GM21360 (cell line): ENCODE measurements around the gene SH3RF1.

Experiments used
- ATAC-seq: cut with Tn5 transposase; IDR thresholded peaks from one replicate; pipeline ENCODE4 v1.9.1; 2021; ENCODE audit warnings: mild to moderate bottlenecking, moderate library complexity; ENCODE audit not compliant: unreplicated experiment

The SH3RF1 gene

DNA sequence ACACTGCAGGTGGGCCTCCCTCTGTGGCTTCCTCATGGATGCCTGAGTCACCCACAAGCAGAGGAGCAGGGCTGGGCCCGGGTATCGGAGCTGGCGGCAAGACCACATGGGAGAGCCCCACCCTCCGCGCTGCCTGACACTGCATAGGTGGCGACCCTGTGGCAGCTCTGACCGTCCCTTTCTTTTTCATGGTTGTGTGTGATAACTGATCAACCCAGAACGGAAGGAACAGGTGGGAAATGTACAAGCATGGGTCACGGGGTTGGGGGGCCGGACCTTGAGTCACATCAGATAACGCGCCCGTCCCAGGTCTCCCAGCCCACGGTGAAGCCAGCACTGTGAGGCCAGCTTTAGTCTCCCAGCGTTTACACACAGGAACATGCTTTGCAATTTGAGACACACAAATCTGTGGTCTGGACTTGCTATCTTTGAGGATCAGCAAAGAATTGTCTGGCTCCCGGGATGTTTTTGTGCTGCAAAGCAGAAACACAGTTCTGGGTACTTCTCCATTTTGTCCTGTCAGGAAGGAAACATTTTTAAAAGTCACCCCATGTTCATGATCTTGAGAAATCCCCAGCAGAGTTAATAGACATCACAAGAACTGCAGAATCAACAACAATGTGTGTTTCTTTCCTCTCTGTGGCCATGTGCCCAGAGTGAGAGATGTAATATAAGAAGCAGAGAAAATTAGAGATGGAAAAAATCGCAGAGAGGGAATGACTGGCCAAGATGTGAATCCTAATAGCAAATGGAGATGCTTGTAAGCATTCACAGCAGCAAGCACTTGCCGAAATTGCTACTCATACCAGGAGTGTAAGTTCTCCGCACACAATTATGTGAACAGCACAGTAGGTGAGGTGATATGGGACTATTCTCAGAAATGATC lies 190.6 kb downstream of the SH3RF1 start:
- ATAC-seq: peak; percentile 77

DNA sequence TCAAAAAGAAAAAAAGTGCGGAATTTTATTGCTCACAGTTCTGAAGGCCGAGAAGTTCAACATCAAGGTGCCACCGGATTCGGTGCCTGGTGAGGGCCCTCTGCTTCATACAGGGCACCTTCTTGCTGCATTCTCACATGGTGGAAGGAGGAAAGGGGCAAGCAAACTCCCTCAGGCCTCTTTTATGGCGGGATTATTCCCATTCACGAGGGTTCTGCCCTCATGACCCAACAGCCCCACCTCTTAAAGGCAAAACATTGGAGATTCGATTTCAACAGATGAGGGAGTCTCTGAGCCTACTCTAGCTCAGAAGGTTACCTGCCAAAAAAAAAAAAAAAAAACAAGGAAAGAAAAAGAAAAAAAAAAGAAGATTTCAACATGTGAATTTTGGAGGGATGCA lies 196.6 kb downstream of the SH3RF1 start:
- no peak for ATAC-seq

DNA sequence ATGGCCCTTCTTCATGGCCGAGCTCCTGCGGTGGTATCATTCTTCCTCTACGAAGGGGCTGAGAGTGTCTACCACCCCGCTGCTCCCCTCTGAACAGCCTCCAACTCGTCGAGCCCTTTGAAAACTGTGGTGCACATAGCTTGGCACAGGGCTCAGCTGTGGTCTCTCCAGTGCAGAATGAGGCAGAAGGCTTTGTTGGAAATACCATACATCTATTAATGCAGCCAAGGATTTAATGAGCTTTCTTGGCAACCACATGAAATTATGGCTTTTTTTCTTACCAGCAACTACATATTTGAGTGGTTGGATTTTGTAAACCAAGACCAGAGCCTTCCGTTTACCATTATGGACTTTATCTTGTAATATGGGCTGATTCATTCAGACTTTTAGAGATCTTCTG lies 199.0 kb downstream of the SH3RF1 start:
- no peak for ATAC-seq

DNA sequence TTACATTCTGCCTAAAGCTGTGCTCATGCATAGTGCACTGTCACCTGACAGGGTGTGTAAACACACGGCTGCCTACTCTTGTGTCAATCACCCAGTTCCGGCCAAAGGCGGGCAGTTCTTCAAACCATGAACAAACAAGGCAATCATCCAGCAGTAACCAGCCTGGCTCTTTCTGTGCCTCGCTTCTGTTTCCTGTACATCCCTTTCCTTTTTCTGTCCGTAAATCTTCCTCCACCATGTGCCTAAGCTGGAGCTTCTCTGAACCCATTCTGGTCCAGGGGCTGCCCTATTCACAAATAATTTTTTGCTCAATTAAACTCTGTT lies 199.9 kb downstream of the SH3RF1 start:
- ATAC-seq: no peak

DNA sequence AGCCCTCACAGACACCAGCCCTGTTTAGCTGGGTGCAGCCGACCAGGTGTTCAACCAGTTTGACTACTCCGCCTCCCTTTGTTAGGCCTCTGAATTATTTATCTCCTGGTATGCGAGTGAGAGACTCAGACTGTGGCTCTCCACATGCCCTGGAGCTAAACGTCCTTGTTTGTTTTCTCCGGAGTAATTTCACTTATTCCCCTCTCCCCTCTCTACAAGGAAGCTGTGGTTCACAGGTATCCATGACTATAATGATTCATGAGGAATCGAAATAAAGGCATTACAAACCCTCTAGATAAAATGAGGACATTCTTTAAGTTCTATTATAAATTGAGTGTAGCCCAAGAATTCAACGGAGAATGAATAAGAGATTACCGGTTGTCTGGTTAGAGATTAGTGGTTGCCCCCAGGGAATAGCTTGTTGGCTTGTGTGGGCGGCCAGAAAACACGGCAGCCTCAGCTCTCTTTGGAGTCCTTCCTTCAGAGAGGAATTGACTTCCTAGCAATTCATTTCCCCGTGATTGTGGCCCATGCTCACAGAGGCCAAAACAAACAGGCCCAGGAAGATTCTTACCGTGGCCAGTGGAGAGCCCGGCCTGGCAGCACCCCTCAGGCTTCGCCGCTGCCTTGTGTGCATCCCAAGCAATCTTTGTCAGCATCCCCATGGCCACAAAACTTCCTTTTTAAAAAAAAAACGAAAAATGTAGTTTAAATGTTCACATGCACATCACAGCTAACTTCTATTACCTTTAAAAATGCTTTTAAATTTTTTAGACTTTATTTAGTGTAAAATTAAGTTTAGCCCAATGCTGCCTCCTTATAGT lies 200.5 kb downstream of the SH3RF1 start:
- no peak for ATAC-seq

DNA sequence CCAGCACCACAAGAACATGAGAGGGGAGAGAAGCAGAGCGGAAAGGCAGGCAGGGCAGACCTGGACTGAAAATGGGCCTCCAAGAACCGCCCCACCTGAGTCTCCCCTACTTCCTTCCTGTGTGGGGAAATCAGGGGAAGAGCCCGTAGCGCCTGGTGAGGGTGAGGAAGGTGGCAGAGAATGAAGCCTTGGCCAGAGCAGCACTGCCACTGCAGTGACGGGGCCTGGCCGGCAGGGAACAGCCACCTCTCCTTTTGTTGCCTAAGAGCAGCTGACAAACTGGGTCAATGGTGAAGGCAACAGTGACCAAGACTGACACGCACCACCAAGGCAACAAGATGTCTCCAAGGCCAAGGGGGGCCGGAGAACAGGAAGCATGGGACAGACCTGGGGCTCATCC lies 202.3 kb downstream of the SH3RF1 start:
- ATAC-seq: peak; percentile 56

DNA sequence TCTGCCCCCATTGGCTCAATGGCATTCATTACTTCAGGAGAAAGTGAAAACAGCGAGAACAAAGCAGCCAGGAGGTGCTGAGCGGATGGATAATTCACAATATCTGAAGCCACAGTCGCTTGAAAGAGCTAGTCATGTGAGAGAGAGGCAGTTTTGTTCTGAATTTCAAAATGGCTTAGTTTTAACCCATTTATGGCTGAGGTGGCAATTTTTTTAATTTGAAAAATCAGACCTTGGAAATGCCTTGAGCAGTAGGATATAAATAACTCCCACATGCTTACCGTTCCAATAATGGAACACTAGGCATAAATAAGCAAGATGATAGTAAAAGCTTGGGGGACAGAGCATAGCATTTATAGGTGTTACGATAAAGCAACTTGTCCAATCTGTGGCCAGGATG lies 203.8 kb downstream of the SH3RF1 start:
- ATAC-seq: no peak

DNA sequence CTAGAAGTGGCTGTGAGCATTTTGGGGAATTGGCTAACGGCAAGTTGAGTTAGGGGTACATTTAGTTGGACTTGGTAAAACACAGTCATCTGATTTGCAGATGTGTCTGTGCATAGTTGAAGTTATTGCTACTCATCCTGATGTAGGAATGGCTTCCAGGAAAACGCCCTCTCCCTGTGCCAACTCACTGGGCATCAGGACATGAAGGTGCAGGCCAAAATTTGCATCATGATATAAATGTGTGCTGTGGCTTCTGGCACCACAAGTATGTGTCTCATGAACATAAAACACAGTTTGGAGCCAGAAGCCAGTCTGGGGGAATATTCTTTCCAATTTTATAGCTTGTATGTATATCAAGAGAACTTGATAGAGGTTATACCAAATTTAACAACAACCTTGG lies 206.5 kb downstream of the SH3RF1 start:
- ATAC-seq: no peak

DNA sequence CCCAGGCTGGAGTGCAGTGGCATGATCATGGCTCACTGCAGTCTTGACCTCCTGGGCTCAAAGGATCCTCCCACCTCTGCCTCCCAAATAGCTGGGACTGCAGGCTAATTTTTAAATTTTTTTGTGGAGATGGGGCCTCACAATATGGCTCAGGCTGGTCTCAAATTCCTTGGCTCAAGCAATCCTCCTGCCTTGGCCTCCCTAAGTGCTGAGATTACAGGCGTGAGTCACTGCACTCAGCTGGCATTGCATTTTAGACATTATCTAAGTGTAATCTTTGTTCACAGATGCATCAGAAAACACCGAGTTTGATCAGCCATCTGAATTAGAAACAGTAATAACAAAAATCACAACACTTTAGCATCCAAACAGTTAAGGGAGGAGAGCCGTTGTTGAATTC lies 207.3 kb downstream of the SH3RF1 start:
- no peak for ATAC-seq

DNA sequence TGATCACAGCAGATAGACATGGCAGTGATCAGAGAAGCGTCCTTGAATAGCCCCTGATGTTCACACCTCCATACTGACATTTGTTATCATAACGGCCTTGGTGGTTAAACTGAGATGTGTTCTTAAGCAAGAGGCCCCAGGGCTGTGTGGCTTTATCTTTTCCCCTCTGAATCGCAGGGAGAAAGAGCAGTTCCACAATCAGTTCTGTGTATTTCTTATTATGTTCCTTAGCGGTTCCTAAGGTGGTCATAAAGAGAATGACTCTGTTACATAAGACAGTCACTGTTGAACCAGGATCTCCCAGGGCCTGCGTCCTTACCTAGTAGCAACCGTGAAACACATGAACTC lies 207.9 kb downstream of the SH3RF1 start:
- ATAC-seq: no peak

DNA sequence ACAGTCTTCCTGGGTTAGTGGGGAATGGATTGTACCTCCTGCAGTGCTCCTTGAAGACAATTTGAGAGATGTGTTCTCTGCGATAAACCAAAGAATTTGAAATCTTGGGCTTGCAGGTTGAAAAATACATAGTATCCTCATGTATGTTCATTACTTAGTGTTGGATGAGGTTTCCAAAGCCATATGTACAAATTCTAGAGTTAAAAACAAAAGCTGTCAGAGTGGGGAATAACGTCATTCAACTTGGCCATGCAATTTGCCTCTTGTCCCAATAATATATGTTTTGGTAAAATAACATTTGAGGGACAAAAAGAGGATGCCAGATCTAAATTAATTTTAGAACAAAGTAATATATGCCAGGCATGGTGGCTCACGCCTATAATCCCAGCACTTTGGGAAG lies 209.4 kb downstream of the SH3RF1 start:
- no peak for ATAC-seq

DNA sequence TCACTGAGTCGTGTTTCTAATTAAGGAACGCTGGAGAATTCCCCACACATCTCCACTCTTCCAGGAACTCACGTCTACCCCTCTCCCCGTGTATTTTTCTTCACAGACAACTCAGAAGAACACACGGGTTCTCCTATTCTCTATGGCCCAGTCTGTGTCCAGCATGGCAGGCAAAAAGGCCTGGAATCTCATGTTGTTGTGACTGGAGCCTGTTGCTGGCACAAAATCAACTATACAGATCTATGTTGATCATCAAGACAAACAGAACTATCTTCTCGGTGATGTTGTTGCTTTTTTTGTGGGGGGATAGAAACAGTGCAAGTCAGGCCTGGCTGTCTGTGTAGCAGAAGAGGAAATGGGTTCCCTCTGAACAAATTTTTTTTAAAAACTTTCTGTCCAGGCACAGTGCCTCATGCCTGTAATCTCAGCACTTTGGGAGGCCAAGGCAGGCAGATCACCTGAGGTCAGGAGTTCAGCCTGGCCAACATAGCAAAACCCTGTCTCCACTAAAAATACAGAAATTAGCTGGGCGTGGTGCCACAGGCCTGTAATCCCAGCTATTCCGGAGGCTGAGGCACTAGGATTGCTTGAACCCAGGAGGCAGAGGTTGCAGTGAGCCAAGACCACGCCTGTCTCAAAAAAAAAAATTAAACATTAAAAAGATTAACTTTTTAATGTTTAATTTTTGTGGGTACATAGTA lies 210.2 kb downstream of the SH3RF1 start:
- ATAC-seq: no peak

DNA sequence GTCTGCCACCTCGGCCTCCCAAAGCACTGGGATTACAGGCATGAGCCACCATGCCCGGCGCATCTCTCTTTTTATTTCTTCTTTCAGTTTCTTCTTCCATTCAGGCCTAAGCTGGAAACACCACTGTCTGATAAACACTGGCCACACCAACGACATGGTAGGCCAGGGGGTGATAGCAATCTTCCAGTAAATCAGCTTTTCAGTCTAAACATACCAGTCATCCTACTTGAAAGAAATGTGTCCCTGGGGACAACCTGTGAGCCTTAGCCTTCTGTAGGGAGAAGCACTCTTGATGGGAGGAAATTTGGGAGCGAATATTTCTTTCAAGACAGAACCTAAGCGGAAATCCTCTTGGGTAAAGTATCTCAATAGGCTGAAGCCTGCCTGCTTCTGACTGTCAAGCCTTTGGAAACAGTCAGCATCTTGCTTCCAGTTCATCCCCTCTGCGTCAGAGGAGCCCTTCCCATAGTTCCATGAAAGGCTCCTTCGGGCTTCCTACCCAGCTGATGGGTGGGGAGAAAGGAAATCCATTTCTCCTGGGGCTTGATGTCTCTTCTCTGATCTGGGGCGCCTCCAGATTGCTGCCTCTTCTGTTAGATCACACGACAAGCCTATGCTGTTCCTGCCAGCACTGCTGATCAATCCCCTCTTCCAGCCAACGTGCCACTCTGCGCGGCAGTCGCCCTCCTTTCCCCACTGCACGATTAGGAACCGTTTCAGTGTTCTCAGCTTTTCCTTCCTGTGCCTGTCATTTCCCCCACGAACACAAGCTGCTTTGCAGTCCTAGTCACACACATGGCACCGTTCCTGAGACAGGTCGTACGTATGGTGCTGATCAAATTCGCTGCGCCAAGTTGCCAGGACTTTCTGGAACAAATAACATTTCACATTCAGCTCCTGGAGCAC lies 211.2 kb downstream of the SH3RF1 start:
- no peak for ATAC-seq

DNA sequence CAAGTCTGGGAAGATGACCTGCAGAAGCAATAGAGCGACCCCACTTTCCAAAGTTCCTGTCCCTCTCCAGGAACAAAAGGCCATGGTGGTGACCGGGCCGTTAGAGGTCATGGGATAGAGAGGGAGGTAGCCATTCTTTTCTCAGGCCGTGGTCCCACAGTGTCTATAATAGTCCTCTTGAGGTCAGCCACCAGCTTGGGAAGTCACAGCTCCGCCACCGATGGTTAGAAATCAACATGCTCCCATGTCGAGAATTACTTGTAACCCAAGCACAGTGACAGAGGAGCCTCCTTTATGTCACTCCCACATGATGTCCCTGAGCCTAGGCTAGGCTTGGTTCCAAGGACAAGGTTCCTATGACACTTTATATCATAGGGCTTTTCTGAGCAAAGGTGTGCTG lies 212.4 kb downstream of the SH3RF1 start:
- no peak for ATAC-seq

DNA sequence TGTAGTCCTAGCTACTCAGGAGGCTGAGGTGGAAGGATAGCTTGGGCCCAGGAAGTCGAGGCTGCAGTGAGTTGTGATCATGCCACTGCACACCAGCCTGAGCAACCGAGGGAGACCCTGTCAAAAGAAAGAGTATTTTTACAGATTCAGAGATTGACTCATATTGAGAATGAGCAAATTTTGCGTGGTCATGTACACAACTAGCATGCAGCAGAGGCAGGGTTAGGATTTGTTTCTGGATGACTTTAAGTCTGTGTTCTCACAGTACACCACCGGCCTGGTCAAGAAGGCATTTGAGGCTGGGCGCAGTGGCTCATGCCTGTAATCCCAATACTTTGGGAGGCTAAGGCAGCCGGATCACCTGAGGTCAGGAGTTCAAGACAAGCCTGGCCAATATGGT lies 215.9 kb downstream of the SH3RF1 start:
- peak; percentile 74 for ATAC-seq

DNA sequence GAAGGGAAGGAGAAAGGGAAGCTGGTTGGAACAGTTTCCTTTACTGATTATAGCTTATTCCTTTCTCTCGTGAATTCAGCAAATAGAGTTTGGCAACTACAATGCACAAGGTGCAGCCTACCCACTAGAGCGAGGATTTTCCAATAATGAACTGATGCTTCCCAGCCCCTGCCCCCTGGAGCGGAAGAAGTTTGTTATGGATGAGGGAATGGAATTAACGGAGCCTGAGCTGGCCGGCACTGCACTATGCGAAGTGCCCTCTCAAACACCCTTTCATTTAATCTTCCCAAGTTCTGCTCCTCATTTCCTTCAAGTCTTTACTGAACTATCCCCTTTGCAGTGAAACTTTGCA lies 218.2 kb downstream of the SH3RF1 start:
- no peak for ATAC-seq

DNA sequence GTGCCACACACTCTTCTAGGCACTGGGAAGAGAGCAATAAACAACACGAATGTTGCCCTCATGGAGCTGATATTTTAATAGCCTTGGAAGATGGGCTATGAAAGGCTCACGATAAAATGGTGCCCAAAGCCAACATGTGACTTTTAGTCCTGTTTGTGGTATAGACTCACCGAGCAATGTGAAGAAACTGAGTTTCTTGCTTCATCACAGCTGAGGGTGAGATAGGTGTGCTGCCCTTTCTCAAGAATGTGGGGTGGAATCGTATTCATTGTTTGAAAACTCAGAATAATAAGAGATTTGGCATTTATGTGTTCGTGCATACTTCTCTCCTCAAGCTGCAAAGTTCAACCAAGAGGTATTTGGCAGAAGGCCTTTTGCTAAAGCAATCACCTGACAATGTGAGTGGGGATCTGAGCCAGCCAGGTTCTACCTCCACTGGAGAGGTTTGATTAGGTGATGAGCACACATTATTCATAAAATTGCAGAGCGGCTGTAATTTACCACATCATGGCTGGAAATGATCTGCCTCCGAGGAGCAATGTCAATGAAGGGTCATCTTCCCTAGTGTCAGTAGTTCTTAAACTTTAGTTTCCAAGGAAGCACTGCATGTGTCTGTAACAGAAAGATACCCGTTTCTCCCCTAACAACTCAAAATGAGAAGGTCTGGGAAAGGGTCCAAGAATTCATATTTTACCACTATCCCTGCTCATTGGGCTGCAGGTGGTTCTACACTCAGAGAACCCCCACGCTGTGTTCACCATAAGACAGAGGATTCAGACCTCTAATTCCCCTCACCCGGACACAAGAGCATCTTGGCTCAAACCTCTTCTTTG lies 218.8 kb downstream of the SH3RF1 start:
- no peak for ATAC-seq

DNA sequence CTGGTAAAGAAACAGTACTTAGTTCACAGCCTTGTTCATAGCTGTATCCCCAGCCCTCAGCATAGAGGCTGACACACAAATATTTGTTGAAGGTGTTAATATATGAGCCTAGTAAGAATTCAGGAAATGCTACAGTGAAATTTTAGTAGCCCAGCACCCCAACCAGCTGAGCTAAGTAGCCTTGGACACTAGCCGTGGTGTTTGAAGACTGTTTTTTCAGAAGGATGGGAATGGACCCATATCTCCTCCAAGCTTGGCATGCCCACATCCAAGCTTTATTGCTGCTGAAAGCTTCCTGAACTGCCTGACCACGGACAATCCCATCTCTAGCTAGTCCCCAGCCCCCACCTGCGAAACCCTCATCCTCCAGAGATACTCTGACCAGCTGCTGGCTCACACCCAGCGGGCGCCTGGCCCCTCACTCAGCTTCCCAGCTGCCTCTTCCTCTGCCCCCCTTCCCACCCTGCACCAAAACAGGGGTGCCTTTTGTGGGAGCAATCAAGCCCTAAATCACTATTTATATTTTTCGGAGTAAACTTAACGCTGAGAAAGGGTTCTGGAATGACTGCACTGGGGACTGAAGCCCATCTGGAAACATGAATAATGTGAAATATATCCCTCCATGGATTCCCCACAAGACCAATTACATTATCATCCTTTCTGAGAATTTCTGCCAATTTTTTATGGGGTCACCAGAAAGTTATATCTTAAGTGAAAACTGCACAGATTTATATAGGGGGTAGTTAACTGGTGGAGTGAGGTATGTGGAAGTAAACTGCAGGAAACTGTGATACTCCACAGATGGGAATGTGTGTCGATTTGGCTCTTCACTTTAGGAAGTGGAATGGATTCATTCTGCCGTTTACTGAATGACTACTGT lies 219.6 kb downstream of the SH3RF1 start:
- ATAC-seq: no peak

DNA sequence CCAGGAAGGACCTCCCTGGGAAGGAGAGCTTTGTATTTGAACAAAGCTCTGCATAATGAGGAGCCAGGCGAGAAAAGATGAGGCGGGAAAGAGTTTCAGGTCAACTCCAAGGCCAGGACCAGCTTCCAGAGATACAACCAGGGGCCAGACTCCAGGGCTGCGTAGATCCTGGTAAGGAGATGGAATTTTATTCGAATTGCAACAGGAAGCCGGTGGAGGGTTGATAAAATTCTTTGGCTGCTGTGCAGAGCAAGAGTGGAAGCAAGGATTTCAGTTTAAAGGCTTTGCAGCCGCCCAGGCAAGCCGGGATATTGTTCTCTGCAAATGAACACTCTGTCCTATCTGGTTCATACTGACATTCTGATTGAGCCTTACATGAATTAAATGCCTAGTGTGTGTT lies 220.5 kb downstream of the SH3RF1 start:
- no peak for ATAC-seq
